Activated CD4-positive, alpha-beta T cell treated with anti-CD3 and anti-CD28 coated beads for 36 hours (primary cell): ENCODE results near the gene FHIT. TPM values are rescaled to one million over a fixed set of nuclear protein-coding genes. Genes with fewer than 3 reads are reported as not detected.

ENCODE experiments used
- ATAC-seq: fragments of 200-7000 bp; cut with Tn5 transposase; one replicate; pipeline ENCODE4 v1.10.0; 2021; ENCODE audit warnings: mild to moderate bottlenecking, moderate library complexity
- CTCF ChIA-PET: fragments of 350-600 bp; sonication (Branson Sonifier 250); formaldehyde crosslinking; loops from one replicate; lab custom pipeline; 2021; ENCODE audit warnings: antibody characterized with exemption; lab: Charles Lee
- POLR2A ChIA-PET: fragments of 350-600 bp; sonication (Branson Sonifier 250); formaldehyde crosslinking; loops from one replicate; lab custom pipeline; 2021; ENCODE audit warnings: antibody characterized with exemption, inconsistent platforms; lab: Charles Lee
- DNase-seq: peaks from one replicate; pipeline ENCODE4 v3.0.0-alpha.2; 2020
- H3K27ac Mint-ChIP-seq: one replicate; pipeline ENCODE4 v1.8.0; 2021; ENCODE audit warnings: mixed read lengths
- H3K27me3 Mint-ChIP-seq: one replicate; pipeline ENCODE4 v1.8.0; 2021; ENCODE audit warnings: mixed read lengths
- H3K36me3 Mint-ChIP-seq: one replicate; pipeline ENCODE4 v1.8.0; 2021; ENCODE audit warnings: low read depth, mixed read lengths
- H3K4me1 Mint-ChIP-seq: one replicate; pipeline ENCODE4 v1.8.0; 2021; ENCODE audit warnings: mixed read lengths
- H3K4me3 Mint-ChIP-seq: one replicate; pipeline ENCODE4 v1.8.0; 2021; ENCODE audit warnings: mild to moderate bottlenecking, moderate library complexity, mixed read lengths
- H3K9me3 Mint-ChIP-seq: one replicate; pipeline ENCODE4 v1.8.0; 2021; ENCODE audit warnings: low read depth, mixed read lengths
- intact Hi-C, 2 experiments: fragments of 100-400 bp; cut with DNase I in 1 of 2; cut with micrococcal nuclease in 1 of 2; formaldehyde crosslinking; loops; one replicate each; pipeline versions ENCODE4 v1.14.2 to v1.15.1; 2022 to 2024; cut with DNase I, micrococcal nuclease
- total RNA-seq, 2 experiments: library from RNA; stranded (reverse); gene quantifications; one replicate each; pipeline ENCODE4 v1.2.3, GENCODE V29; 2021

The FHIT gene
- total RNA-seq, 2 experiments from 2014 or later: 10.2 to 13.1 TPM

- intact Hi-C loops: no loop called here
- POLR2A ChIA-PET: interaction anchor here (0.5 kb wide), 1 partner anchor 30 kb away, joined by 3 read pairs; no protein-coding TSS in a partner anchor
- ATAC-seq (no peak), DNase-seq (no peak)
- Mint-ChIP-seq H3K9me3 (no peaks in the 10 kb centered on the region), H3K4me3 (no peak overlapping the region), H3K27me3 (no peaks in the 10 kb centered on the region), H3K27ac (no peak overlapping the region), H3K4me1 (no peaks in the 10 kb centered on the region), H3K36me3 (no peaks in the 10 kb centered on the region)
- CTCF ChIA-PET: no interaction called here
These were observed 530.5 kb downstream of the FHIT start for GRCh38 chr3:60720736-60721135.

- Mint-ChIP-seq H3K36me3 (peaks cover 1% of the 10 kb centered on the region), H3K4me3 (no peak overlapping the region), H3K27ac (no peak overlapping the region), H3K4me1 (no peaks in the 10 kb centered on the region), H3K27me3 (no peaks in the 10 kb centered on the region), H3K9me3 (peaks cover 5% of the 10 kb centered on the region)
- ATAC-seq: no peak
- intact Hi-C loops: no loop called here
- no peak for DNase-seq
- ChIA-PET POLR2A (no interaction called here), CTCF (no interaction called here)
These were observed 534.7 kb downstream of the FHIT start for GRCh38 chr3:60716573-60716972.

GRCh38 chr3:60708191-60708975 lies 542.9 kb downstream of the FHIT start:
- ChIA-PET POLR2A (no interaction called here), CTCF (no interaction called here)
- no peaks in the 10 kb centered on the region for H3K27me3 Mint-ChIP-seq
- H3K4me3 Mint-ChIP-seq: no peak overlapping the region
- peaks cover 7% of the 10 kb centered on the region for H3K9me3 Mint-ChIP-seq
- no peak overlapping the region for H3K27ac Mint-ChIP-seq
- no peak for ATAC-seq
- H3K4me1 Mint-ChIP-seq: no peaks in the 10 kb centered on the region
- intact Hi-C loops: no loop called here
- peaks cover 3% of the 10 kb centered on the region for H3K36me3 Mint-ChIP-seq
- no peak for DNase-seq

- H3K27ac Mint-ChIP-seq: no peak overlapping the region
These were observed 543.7 kb downstream of the FHIT start for GRCh38 chr3:60707452-60708020.

GRCh38 chr3:60703956-60704736 lies 547.1 kb downstream of the FHIT start:
- DNase-seq (no peak), ATAC-seq (no peak)
- no peak overlapping the region for H3K4me3 Mint-ChIP-seq
- H3K9me3 Mint-ChIP-seq: no peaks in the 10 kb centered on the region
- H3K36me3 Mint-ChIP-seq: no peaks in the 10 kb centered on the region
- intact Hi-C loops: no loop called here
- ChIA-PET POLR2A (no interaction called here), CTCF (interaction anchor here (1.3 kb wide), 1 partner anchor 677 kb away, joined by 3 read pairs; no protein-coding TSS in a partner anchor)
- no peak overlapping the region for H3K27ac Mint-ChIP-seq
- H3K4me1 Mint-ChIP-seq: no peaks in the 10 kb centered on the region
- H3K27me3 Mint-ChIP-seq: no peaks in the 10 kb centered on the region

More at GRCh38 chr3:60707452-60708020, 543.7 kb downstream of the FHIT start:
- CTCF ChIA-PET: no interaction called here
- Mint-ChIP-seq H3K9me3 (peaks cover 7% of the 10 kb centered on the region), H3K4me1 (no peaks in the 10 kb centered on the region), H3K4me3 (no peak overlapping the region), H3K36me3 (peaks cover 3% of the 10 kb centered on the region), H3K27me3 (no peaks in the 10 kb centered on the region)
- intact Hi-C loops: no loop called here
- DNase-seq: no peak
- POLR2A ChIA-PET: no interaction called here
- ATAC-seq: no peak

GRCh38 chr3:60703008-60703407 lies 548.2 kb downstream of the FHIT start:
- no peak for DNase-seq
- POLR2A ChIA-PET: no interaction called here
- CTCF ChIA-PET: interaction anchor here (0.7 to 1.3 kb wide), 2 partner anchors 679 to 1920 kb away, joined by 3 read pairs; no protein-coding TSS in a partner anchor
- H3K27me3 Mint-ChIP-seq: no peaks in the 10 kb centered on the region
- intact Hi-C loops: no loop called here
- H3K36me3 Mint-ChIP-seq: no peaks in the 10 kb centered on the region
- H3K4me3 Mint-ChIP-seq: no peak overlapping the region
- no peak for ATAC-seq
- no peaks in the 10 kb centered on the region for H3K9me3 Mint-ChIP-seq
- no peak overlapping the region for H3K27ac Mint-ChIP-seq
- H3K4me1 Mint-ChIP-seq: no peaks in the 10 kb centered on the region

GRCh38 chr3:60698117-60698516 lies 553.1 kb downstream of the FHIT start:
- intact Hi-C loops: no loop called here
- no peak overlapping the region for H3K27ac Mint-ChIP-seq
- no peaks in the 10 kb centered on the region for H3K9me3 Mint-ChIP-seq
- ATAC-seq (no peak), DNase-seq (no peak)
- CTCF ChIA-PET: no interaction called here
- no peaks in the 10 kb centered on the region for H3K4me1 Mint-ChIP-seq
- H3K4me3 Mint-ChIP-seq: no peak overlapping the region
- POLR2A ChIA-PET: no interaction called here
- no peaks in the 10 kb centered on the region for H3K27me3 Mint-ChIP-seq
- H3K36me3 Mint-ChIP-seq: no peaks in the 10 kb centered on the region

- POLR2A ChIA-PET: no interaction called here
- ATAC-seq (no peak), DNase-seq (no peak)
- H3K27ac Mint-ChIP-seq: no peak overlapping the region
- no peaks in the 10 kb centered on the region for H3K4me1 Mint-ChIP-seq
- CTCF ChIA-PET: no interaction called here
- H3K9me3 Mint-ChIP-seq: peaks cover 2% of the 10 kb centered on the region
- no peaks in the 10 kb centered on the region for H3K36me3 Mint-ChIP-seq
- intact Hi-C loops: no loop called here
- H3K27me3 Mint-ChIP-seq: no peaks in the 10 kb centered on the region
- H3K4me3 Mint-ChIP-seq: no peak overlapping the region
These were observed 554.1 kb downstream of the FHIT start for GRCh38 chr3:60697132-60697531.

- peaks cover 2% of the 10 kb centered on the region for H3K9me3 Mint-ChIP-seq
- no peaks in the 10 kb centered on the region for H3K36me3 Mint-ChIP-seq
- ChIA-PET POLR2A (no interaction called here), CTCF (no interaction called here)
- ATAC-seq: no peak
- H3K27me3 Mint-ChIP-seq: no peaks in the 10 kb centered on the region
- no peaks in the 10 kb centered on the region for H3K4me1 Mint-ChIP-seq
- no peak for DNase-seq
- H3K4me3 Mint-ChIP-seq: no peak overlapping the region
- no peak overlapping the region for H3K27ac Mint-ChIP-seq
- intact Hi-C loops: no loop called here
These were observed 554.7 kb downstream of the FHIT start for GRCh38 chr3:60696428-60697125.

- no peak overlapping the region for H3K4me3 Mint-ChIP-seq
- intact Hi-C loops: no loop called here
- CTCF ChIA-PET: no interaction called here
- ATAC-seq: no peak
- H3K36me3 Mint-ChIP-seq: no peaks in the 10 kb centered on the region
- DNase-seq: no peak
- no peaks in the 10 kb centered on the region for H3K9me3 Mint-ChIP-seq
- POLR2A ChIA-PET: no interaction called here
- no peaks in the 10 kb centered on the region for H3K4me1 Mint-ChIP-seq
- H3K27ac Mint-ChIP-seq: no peak overlapping the region
- H3K27me3 Mint-ChIP-seq: no peaks in the 10 kb centered on the region
These were observed 575.8 kb downstream of the FHIT start for GRCh38 chr3:60675424-60675823.

GRCh38 chr3:60674870-60675269 lies 576.4 kb downstream of the FHIT start:
- intact Hi-C loops: no loop called here
- Mint-ChIP-seq H3K27ac (no peak overlapping the region), H3K9me3 (no peaks in the 10 kb centered on the region), H3K36me3 (no peaks in the 10 kb centered on the region), H3K27me3 (no peaks in the 10 kb centered on the region), H3K4me3 (no peak overlapping the region), H3K4me1 (no peaks in the 10 kb centered on the region)
- DNase-seq: no peak
- ChIA-PET CTCF (no interaction called here), POLR2A (no interaction called here)
- ATAC-seq: no peak
